ENCODE data around the gene HSPBAP1.
"Not testable (repeated sequence)": the region's sequence is repeated elsewhere in the genome, so short reads cannot be mapped to it uniquely, and the experiment has no call there.

The HSPBAP1 gene

GRCh38 chr3:122786066-122786465, 7.6 kb downstream of the HSPBAP1 start:
- DNase-seq, result no peak

GRCh38 chr3:122785231-122785630, 8.4 kb downstream of the HSPBAP1 start:
- no peak for DNase-seq

GRCh38 chr3:122784436-122784835, 9.2 kb downstream of the HSPBAP1 start:
- DNase-seq, result no peak

- DNase-seq, result no peak
Measured at GRCh38 chr3:122782804-122783203, 10.8 kb downstream of the HSPBAP1 start.

- DNase-seq, result no peak
Measured at GRCh38 chr3:122777563-122777962, 16.1 kb downstream of the HSPBAP1 start.

- DNase-seq, result no peak
Measured at GRCh38 chr3:122776675-122777468, 16.8 kb downstream of the HSPBAP1 start.

- DNase-seq, result no peak
Measured at GRCh38 chr3:122774564-122774963, 19.1 kb downstream of the HSPBAP1 start.

- DNase-seq, result no peak
Measured at GRCh38 chr3:122773944-122774509, 19.6 kb downstream of the HSPBAP1 start.

- no peak for DNase-seq
Measured at GRCh38 chr3:122772827-122773226, 20.8 kb downstream of the HSPBAP1 start.

- DNase-seq, result no peak
Measured at GRCh38 chr3:122770521-122771202, 23.0 kb downstream of the HSPBAP1 start.

GRCh38 chr3:122767540-122768372, 25.9 kb downstream of the HSPBAP1 start:
- no peak for DNase-seq

GRCh38 chr3:122766430-122766829, 27.2 kb downstream of the HSPBAP1 start:
- no peak for DNase-seq

- no peak for DNase-seq
Measured at GRCh38 chr3:122760453-122761271, 33.0 kb downstream of the HSPBAP1 start.

GRCh38 chr3:122758877-122759560, 34.6 kb downstream of the HSPBAP1 start:
- DNase-seq, result no peak

- no peak for DNase-seq
Measured at GRCh38 chr3:122755491-122755890, 38.1 kb downstream of the HSPBAP1 start.

GRCh38 chr3:122754929-122755328, 38.7 kb downstream of the HSPBAP1 start:
- DNase-seq, result no peak

GRCh38 chr3:122748347-122748746, 45.3 kb downstream of the HSPBAP1 start:
- DNase-seq, result no peak

GRCh38 chr3:122747295-122747694, 46.3 kb downstream of the HSPBAP1 start:
- DNase-seq, result not testable (repeated sequence)

GRCh38 chr3:122745369-122746021, 48.1 kb downstream of the HSPBAP1 start:
- no peak for DNase-seq

All from anterior cingulate cortex (tissue), 58 donors.